ENCODE data around the gene DAPK1. TPM values are rescaled to one million over a fixed set of nuclear protein-coding genes. Genes with fewer than 3 reads are reported as not detected.

DAPK1 gene
- total and polyA plus RNA-seq, 2 donors (not counting 3 experiments of a cell fraction or from before 2014, with no cell fraction given), result 58.9 to 119 TPM

GRCh38 chr9:87683751-87684626 is 186.3 kb downstream of the DAPK1 start:
- dilution Hi-C loops (cut with MboI; ENCODE audit: extremely low pct_ligation_motif_present, low sequenced_read_pairs) (no loop called here), intact Hi-C loops (cut with micrococcal nuclease) (loop anchor here (1.0 to 5.0 kb wide), 3 partner anchors 29 to 488 kb away; no protein-coding TSS in a partner anchor)
- CTCF ChIA-PET, result interaction anchor here (0.7 to 6.3 kb wide), 22 partner anchors 9 to 347 kb away, joined by 3 to 113 read pairs (median 5); partner anchors contain the start of gene CTSL
- Histone ChIP-seq H3K9me3 (replicated peaks; ENCODE audit: control insufficient read depth, insufficient read depth, low read length) (no peaks in the 10 kb centered on the region), H3K9me1 (replicated peaks; ENCODE audit: control insufficient read depth, extremely low read depth, insufficient read depth, low read length) (no peaks in the 10 kb centered on the region), H3K4me3 (replicated peaks in 1 of 3; ENCODE audit: insufficient read depth in 1 of 3, low read depth in 1 of 3, low read length in 3 of 3) (no peak overlapping the region), H3K27me3 (ENCODE audit: control insufficient read depth in 2 of 2, insufficient read depth in 2 of 2, low read length in 2 of 2) (no peaks in the 10 kb centered on the region), H3K27ac (ENCODE audit: insufficient read depth, low read depth, low read length) (no peak overlapping the region), H3K79me2 (ENCODE audit: control insufficient read depth, insufficient read depth, low read length) (no peaks in the 10 kb centered on the region), H3K36me3 (ENCODE audit: control insufficient read depth in 2 of 2, extremely low read depth in 1 of 2, insufficient read depth in 2 of 2, low read length in 2 of 2) (peaks cover 2 to 28% of the 10 kb centered on the region in 2 experiments), H3K4me2 (ENCODE audit: insufficient read depth, low read length) (no peak overlapping the region), H2AFZ (ENCODE audit: low read depth, low read length) (no peak overlapping the region), H3K4me1 (ENCODE audit: control insufficient read depth, extremely low read depth, insufficient read depth, low read length) (peaks cover 17% of the 10 kb centered on the region), H4K20me1 (replicated peaks; ENCODE audit: control insufficient read depth, extremely low read depth, insufficient read depth, low read length) (no peaks in the 10 kb centered on the region), H3K9ac (replicated peaks; ENCODE audit: extremely low read depth, insufficient read depth, low read length) (no peak overlapping the region)
- POLR2A ChIA-PET, result no interaction called here
- BruUV-seq (replicated peaks), result no TSS peak
- TF ChIP-seq MYC (IDR thresholded peaks at IDR 0.05; ENCODE audit: low read depth, low read length), result no peak
- TF ChIP-seq MAX (IDR thresholded peaks at IDR 0.05; ENCODE audit: insufficient read depth, insufficient read length), result no peak
- no peak for TF ChIP-seq POLR2AphosphoS5 (IDR thresholded peaks at IDR 0.05; ENCODE audit: insufficient read depth, low read depth, low read length)
- no peak for TF ChIP-seq POLR2A (IDR thresholded peaks at IDR 0.05; ENCODE audit: low read depth, low read length)
- TF ChIP-seq JUN (IDR thresholded peaks at IDR 0.05; ENCODE audit: borderline replicate concordance, insufficient read depth, insufficient read length, low read depth), result no peak
- no peak for TF ChIP-seq EZH2 (IDR thresholded peaks at IDR 0.05; ENCODE audit: borderline replicate concordance, low read depth, low read length, severe bottlenecking)
- TF ChIP-seq FOS (IDR thresholded peaks at IDR 0.05; ENCODE audit: borderline replicate concordance, insufficient read depth, low read length), result no peak
- TF ChIP-seq, protein P1, sequence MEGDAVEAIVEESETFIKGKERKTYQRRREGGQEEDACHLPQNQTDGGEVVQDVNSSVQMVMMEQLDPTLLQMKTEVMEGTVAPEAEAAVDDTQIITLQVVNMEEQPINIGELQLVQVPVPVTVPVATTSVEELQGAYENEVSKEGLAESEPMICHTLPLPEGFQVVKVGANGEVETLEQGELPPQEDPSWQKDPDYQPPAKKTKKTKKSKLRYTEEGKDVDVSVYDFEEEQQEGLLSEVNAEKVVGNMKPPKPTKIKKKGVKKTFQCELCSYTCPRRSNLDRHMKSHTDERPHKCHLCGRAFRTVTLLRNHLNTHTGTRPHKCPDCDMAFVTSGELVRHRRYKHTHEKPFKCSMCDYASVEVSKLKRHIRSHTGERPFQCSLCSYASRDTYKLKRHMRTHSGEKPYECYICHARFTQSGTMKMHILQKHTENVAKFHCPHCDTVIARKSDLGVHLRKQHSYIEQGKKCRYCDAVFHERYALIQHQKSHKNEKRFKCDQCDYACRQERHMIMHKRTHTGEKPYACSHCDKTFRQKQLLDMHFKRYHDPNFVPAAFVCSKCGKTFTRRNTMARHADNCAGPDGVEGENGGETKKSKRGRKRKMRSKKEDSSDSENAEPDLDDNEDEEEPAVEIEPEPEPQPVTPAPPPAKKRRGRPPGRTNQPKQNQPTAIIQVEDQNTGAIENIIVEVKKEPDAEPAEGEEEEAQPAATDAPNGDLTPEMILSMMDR (IDR thresholded peaks at IDR 0.05; ENCODE audit: extremely low read depth in 1 of 2, insufficient read depth in 1 of 2, low read depth in 1 of 2, low read length in 2 of 2), result no peak
- no peak for TF ChIP-seq GATA2 (IDR thresholded peaks at IDR 0.05; ENCODE audit: insufficient read depth, insufficient read length, low read depth, low read length)
- FAIRE-seq (no peak), DNase-seq (ENCODE audit: low read depth, low spot score) (no peak)
